ENCODE measurements around the gene ZNF480.
A peak's percentile ranks its signal among the peaks of the same experiment; 100 is the strongest.
"Not testable (repeated sequence)": the region's sequence is repeated elsewhere in the genome, so short reads cannot be mapped to it uniquely, and the experiment has no call there.

The ZNF480 gene

DNA sequence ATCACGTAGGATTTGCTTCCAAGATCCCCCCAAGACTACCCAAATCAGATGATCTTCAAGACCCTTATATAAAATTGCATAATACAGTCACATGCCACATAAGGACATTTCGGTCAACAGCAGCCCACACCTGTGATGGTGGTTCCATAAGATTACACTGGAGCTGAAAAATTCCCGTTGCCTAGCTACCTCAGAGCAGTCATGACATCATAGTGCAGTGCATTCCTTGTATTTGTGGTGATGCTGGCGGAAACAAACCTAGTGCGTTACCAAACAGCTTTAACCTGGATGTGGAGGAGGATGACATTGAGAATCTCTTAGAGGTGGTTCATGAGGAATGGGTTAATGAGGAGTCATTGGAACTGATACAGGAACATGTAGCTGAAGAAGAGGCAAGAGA is 22.8 kb upstream of the ZNF480 start:
- no peak for TF ChIP-seq CTCF (conservative IDR thresholded peaks at IDR 0.05; ENCODE audit: low read length)
- no peak for DNase-seq (ENCODE audit: low read depth)

GRCh38 chr19:52275988-52276387 is 21.0 kb upstream of the ZNF480 start:
- TF ChIP-seq CTCF (conservative IDR thresholded peaks at IDR 0.05; ENCODE audit: low read length), result no peak
- no peak for DNase-seq (ENCODE audit: low read depth)
- H3K4me3 ChIP-seq (ENCODE audit: low read length), result no peak overlapping the region

More for the DNA sequence above, 22.8 kb upstream of the ZNF480 start:
- no peak overlapping the region for H3K4me3 ChIP-seq (ENCODE audit: low read length)

DNA sequence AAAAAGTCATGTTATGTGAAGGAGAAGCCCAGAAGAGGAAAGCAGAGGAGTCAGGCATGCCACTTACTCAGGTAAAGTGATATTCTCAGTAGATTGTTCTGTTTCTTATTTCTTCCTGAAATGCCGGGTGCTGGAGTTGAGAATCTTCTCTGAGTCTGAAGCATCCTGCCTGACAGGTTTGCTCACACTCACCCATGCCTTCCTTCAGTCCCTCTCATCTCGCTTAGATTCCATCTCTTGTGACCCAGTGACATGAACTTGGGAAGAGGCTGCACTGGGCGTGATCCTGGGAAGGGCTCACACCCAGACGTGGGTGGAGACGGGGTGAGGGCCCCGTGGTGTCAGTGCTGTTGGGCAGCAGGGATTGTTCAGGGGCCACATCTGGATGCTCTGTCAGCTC is 19.5 kb upstream of the ZNF480 start:
- no peak for DNase-seq (ENCODE audit: low read depth)
- no peak for TF ChIP-seq CTCF (conservative IDR thresholded peaks at IDR 0.05; ENCODE audit: low read length)
- H3K4me3 ChIP-seq (ENCODE audit: low read length), result no peak overlapping the region

DNA sequence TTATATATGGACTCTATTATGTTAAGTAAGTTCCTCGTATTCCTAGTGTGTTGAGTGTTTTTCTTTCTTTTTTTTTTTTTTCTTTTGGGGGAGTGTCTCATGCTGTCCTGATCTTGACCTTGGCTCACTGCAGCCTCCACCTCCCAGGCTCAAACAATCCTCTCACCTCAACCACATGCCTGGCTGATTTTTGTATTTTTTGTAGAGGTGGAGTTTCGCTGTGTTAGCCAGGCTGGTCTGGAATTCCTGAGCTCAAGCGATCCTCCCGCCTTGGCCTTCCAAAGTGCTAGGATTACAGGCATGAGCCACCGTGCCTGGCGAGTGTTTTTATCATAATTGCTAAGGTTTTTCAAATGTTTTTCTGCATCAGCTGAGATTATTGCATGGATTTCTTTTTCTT is 10.7 kb upstream of the ZNF480 start:
- no peak for DNase-seq (ENCODE audit: low read depth)
- TF ChIP-seq CTCF (conservative IDR thresholded peaks at IDR 0.05; ENCODE audit: low read length), result no peak
- no peak overlapping the region for H3K4me3 ChIP-seq (ENCODE audit: low read length)

GRCh38 chr19:52291781-52292180 is 5.2 kb upstream of the ZNF480 start:
- no peak overlapping the region for H3K4me3 ChIP-seq (ENCODE audit: low read length)
- no peak for TF ChIP-seq CTCF (conservative IDR thresholded peaks at IDR 0.05; ENCODE audit: low read length)
- DNase-seq (ENCODE audit: low read depth), result no peak

GRCh38 chr19:52292946-52293345 is 4.0 kb upstream of the ZNF480 start:
- not testable (repeated sequence) for DNase-seq (ENCODE audit: low read depth); H3K4me3 ChIP-seq (ENCODE audit: low read length)

DNA sequence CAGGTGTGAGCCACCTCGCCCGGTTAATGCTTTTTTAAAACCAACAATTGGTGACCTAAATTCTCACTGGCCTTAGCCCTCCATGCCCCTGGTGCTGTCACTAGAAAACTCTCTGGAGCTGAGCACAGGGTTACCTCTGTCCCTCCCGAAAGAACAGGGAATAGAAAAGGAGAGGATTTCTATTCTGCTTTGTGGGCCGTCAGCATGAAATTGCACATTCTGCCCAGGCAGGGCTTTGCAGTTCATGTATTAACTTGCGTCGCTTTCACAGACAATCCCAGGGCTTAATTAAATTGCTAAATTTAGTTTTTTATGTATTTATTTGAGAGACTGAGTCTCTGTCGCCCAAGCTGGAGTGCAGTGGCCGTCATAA is 583 bp upstream of the ZNF480 start:
- TF ChIP-seq CTCF (conservative IDR thresholded peaks at IDR 0.05; ENCODE audit: low read length), result no peak
- DNase-seq (ENCODE audit: low read depth), result no peak
- peak overlapping the region; percentile 80 for H3K4me3 ChIP-seq (ENCODE audit: low read length)

Measured in AG10803 (cell line).